NB4 (cell line): ENCODE data around the gene KLRC1.

Experiments used
- CTCF ChIP-seq: IDR thresholded peaks from one replicate; pipeline ENCODE4 v1.5.1; 2012; ENCODE audit warnings: low read depth, low read length
- MAX ChIP-seq: IDR thresholded peaks from 2 replicates; pipeline ENCODE4 v1.6.1; 2011; ENCODE audit warnings: low read depth, low read length
- MYC ChIP-seq: IDR thresholded peaks from 2 replicates; pipeline ENCODE4 v1.6.1; 2011; ENCODE audit warnings: low read depth, low read length
- POLR2A ChIP-seq: IDR thresholded peaks from 2 replicates; pipeline ENCODE4 v1.6.1; 2011; ENCODE audit warnings: mild to moderate bottlenecking; ENCODE audit not compliant: insufficient read length; ENCODE audit errors: extremely low read depth

- TF ChIP-seq CTCF (no peak), POLR2A (no peak), MYC (no peak), MAX (no peak)
Observed at GRCh38 chr12:10404798-10405197, 48.4 kb downstream of the KLRC1 start.
